ENCODE results near the gene IFT20.

Gene IFT20, protein sequence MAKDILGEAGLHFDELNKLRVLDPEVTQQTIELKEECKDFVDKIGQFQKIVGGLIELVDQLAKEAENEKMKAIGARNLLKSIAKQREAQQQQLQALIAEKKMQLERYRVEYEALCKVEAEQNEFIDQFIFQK

GRCh38 chr17:28335201-28335958, at the start of gene IFT20, which contains the start of gene TNFAIP1:
Gene IFT20 (minus strand): TSS chr17:28335472. CDS start chr17:28331985, 3,487 bp downstream.
Gene TNFAIP1 (plus strand): TSS chr17:28335761. CDS start chr17:28339522, 3,761 bp downstream.
- H3K4me1 ChIP-seq (ENCODE audit: insufficient read depth, low read length): peaks cover 13% of the 10 kb centered on the region
- H3K9me3 ChIP-seq (ENCODE audit: control insufficient read depth, insufficient read depth, low read length): no peaks in the 10 kb centered on the region
- H3K36me3 ChIP-seq (ENCODE audit: insufficient read depth, low read length): no peaks in the 10 kb centered on the region
- H3K9ac ChIP-seq (ENCODE audit: low read depth, low read length): peak within 1 kb of the TSS; percentile 92

DNA sequence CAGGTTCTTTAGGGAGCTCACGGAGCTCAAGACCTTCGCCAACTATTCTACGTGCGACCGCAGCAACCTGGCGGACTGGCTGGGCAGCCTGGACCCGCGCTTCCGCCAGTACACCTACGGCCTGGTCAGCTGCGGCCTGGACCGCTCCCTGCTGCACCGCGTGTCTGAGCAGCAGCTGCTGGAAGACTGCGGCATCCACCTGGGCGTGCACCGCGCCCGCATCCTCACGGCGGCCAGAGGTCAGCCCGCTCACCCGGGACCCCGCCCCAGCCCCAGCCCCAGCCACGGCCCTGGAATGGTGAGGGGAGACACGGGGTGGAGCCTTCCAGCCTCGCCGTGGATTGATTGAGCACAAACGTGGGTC, 49.7 kb upstream of the IFT20 start:
- Histone ChIP-seq H3K9me3 (ENCODE audit: control insufficient read depth, insufficient read depth, low read length) (no peaks in the 10 kb centered on the region), H3K36me3 (ENCODE audit: insufficient read depth, low read length) (no peaks in the 10 kb centered on the region), H3K9ac (ENCODE audit: low read depth, low read length) (peak overlapping the region; percentile 48), H3K4me1 (ENCODE audit: insufficient read depth, low read length) (no peaks in the 10 kb centered on the region; the same call in 1 of the 2 replicates)

- no peaks in the 10 kb centered on the region for H3K36me3 ChIP-seq (ENCODE audit: insufficient read depth, low read length)
- peak overlapping the region; percentile 48 for H3K9ac ChIP-seq (ENCODE audit: low read depth, low read length)
- no peaks in the 10 kb centered on the region; the same call in 1 of the 2 replicates for H3K4me1 ChIP-seq (ENCODE audit: insufficient read depth, low read length)
- H3K9me3 ChIP-seq (ENCODE audit: control insufficient read depth, insufficient read depth, low read length): no peaks in the 10 kb centered on the region
Measured at GRCh38 chr17:28384281-28385036, 49.2 kb upstream of the IFT20 start.

DNA sequence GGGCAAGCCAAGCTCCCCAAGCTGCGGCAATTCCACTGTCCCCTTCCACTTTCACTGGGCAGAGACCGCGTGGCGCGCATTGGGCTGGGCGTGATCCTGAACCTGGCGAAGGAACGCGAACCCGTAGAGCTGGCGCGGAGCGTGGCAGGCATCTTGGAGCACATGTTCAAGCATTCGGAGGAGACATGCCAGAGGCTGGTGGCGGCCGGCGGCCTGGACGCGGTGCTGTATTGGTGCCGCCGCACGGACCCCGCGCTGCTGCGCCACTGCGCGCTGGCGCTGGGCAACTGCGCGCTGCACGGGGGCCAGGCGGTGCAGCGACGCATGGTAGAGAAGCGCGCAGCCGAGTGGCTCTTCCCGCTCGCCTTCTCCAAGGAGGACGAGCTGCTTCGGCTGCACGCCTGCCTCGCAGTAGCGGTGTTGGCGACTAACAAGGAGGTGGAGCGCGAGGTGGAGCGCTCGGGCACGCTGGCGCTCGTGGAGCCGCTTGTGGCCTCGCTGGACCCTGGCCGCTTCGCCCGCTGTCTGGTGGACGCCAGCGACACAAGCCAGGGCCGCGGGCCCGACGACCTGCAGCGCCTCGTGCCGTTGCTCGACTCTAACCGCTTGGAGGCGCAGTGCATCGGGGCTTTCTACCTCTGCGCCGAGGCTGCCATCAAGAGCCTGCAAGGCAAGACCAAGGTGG, 46.0 kb upstream of the IFT20 start:
- Histone ChIP-seq H3K4me1 (ENCODE audit: insufficient read depth, low read length) (no peaks in the 10 kb centered on the region; the same call in 1 of the 2 replicates), H3K9me3 (ENCODE audit: control insufficient read depth, insufficient read depth, low read length) (no peaks in the 10 kb centered on the region), H3K9ac (ENCODE audit: low read depth, low read length) (peak overlapping the region; percentile 30; the same call in 1 of the 2 replicates), H3K36me3 (ENCODE audit: insufficient read depth, low read length) (no peaks in the 10 kb centered on the region)

DNA sequence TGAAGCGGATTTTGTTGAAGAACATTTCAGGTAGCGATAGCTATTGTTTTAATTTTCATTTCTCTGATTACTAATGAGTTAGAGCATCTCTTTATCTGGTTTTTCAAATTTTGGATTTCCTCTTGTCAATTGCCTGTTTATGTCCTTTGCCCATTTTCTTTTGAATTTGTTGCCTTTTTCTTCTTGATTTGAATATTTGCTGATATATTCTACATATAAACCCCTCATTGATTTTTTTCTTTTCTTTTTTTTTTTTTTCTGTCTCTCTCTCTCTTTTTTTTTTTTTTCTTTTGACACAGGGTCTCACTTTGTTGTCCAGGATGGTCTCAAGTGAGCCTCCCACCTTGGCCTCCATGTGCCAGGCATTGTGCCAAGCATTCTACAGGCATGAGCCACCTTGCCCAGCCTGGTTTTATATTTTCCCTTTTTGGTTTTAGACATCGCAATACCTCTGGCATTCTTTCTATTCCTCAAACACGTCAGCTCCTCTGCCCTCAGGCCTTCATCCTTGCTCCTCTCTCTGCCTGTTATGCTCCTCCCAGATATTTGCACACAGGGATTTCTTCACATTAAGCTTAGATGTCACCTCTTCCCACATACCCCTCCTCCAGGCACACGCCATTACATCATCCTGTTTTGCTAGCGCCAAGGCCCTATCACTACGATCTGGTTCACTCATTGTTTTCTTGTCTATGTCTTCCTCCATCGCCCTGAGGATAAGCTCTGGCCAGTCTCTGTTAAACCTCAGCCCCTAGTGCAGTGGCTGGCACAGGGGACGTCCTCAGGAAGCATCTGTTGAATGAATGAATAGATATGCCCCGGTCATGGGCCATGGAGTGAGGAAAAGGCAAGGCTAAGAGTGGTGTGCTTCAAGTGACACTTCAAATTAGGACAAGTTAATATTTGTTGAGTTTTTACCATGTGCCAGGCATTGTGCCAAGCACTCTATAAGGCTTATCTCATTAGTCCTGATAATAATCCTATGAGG, 44.8 kb upstream of the IFT20 start:
- Histone ChIP-seq H3K36me3 (ENCODE audit: insufficient read depth, low read length) (no peaks in the 10 kb centered on the region), H3K9me3 (ENCODE audit: control insufficient read depth, insufficient read depth, low read length) (no peaks in the 10 kb centered on the region), H3K4me1 (ENCODE audit: insufficient read depth, low read length) (no peaks in the 10 kb centered on the region; the same call in 1 of the 2 replicates), H3K9ac (ENCODE audit: low read depth, low read length) (no peak overlapping the region)

DNA sequence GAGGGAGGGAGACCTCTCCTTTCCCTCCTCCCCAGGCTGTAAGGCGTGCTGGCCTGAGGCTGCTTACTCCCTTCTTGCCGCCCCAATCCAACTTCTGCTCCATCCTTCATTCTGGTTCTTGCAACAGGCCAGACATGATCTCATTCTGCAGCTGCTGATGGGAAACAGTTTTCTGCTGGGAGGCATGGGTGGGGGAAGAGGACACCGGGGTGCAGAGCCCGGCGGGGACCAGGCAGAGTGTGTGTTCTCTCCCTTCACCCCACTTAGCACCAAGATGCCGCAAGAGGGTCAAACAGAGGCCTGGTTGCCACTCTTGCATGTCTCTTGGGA, 37.6 kb upstream of the IFT20 start:
- Histone ChIP-seq H3K9me3 (ENCODE audit: control insufficient read depth, insufficient read depth, low read length) (no peaks in the 10 kb centered on the region), H3K36me3 (ENCODE audit: insufficient read depth, low read length) (no peaks in the 10 kb centered on the region), H3K9ac (ENCODE audit: low read depth, low read length) (no peak overlapping the region), H3K4me1 (ENCODE audit: insufficient read depth, low read length) (peaks cover 13% of the 10 kb centered on the region)

DNA sequence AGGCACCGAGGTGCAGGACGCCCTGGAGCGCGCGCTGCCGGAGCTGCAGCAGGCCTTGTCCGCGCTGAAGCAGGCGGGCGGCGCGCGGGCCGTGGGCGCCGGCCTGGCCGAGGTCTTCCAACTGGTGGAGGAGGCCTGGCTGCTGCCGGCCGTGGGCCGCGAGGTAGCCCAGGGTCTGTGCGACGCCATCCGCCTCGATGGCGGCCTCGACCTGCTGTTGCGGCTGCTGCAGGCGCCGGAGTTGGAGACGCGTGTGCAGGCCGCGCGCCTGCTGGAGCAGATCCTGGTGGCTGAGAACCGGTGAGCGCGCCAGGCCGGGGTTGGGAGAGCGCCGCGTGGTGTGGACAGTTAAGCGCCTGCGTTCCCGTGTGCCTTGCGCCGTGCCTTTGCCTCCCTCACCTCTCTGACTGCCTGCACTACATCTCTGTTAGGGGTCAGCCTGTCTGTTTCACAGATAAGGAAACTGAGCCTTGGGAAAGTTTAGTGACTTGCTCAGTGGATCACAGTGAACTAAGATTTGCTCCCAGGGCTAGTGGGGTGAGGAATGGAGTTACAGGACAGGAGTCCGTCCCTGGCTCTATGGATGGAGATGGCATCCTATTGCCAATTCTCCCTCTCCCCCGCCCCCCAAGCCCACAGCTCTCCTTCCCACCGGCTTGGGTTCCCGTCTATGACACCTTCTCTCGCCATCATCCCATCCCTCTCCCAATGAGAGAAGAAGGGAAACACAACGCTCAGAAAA, 37.1 kb upstream of the IFT20 start:
- no peaks in the 10 kb centered on the region for H3K36me3 ChIP-seq (ENCODE audit: insufficient read depth, low read length)
- peak overlapping the region; percentile 69; the same call in 1 of the 2 replicates for H3K9ac ChIP-seq (ENCODE audit: low read depth, low read length)
- H3K9me3 ChIP-seq (ENCODE audit: control insufficient read depth, insufficient read depth, low read length): no peaks in the 10 kb centered on the region
- peaks cover 13% of the 10 kb centered on the region for H3K4me1 ChIP-seq (ENCODE audit: insufficient read depth, low read length)

DNA sequence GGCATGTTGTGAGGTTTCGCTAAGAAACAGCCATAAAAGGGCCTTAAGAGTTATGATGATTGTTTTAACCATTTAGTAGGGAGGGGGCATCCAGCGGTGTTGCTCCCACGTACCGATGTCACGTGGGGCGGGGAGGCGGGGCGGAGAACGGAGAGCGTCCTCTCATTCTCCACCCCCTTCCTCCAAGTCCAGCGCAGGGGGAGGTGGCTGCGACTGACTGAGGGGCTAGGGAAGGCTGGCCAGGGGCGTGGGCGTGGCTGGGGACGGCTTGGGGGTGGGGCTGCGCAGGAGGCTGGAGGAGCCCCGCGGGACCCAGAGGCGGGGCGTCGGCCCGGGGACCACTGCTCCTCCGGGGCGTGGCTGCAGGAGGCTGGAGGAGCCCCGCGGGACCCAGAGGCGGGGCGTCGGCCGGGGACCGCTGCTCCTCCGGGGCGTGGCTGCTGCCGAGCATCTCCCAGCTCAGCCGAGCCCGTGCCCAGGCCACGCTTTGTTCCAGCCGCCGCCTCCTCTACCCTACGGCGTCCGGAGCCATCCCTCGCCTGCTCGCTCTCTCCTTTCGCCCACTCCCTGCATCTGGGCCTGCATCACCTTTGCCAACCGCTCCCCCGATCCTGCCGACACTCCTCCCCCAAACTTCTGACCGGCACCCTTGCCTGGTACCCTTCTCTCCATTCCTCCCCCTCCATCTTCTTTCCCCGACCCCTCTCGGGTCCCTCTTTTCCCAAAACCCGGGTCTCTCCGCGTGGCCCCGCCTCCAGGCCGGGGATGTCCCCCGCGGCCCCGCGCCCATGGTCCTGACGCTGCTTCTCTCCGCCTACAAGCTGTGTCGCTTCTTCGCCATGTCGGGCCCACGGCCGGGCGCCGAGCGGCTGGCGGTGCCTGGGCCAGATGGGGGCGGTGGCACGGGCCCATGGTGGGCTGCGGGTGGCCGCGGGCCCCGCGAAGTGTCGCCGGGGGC, 36.3 kb upstream of the IFT20 start, which contains the start of gene SARM1:
SARM1 (plus strand) TSS at position 450 of the 958 bp plus-strand sequence; CDS start at position 789, 339 bp downstream.
- Histone ChIP-seq H3K9ac (ENCODE audit: low read depth, low read length) (peak within 1 kb of the TSS; percentile 69), H3K9me3 (ENCODE audit: control insufficient read depth, insufficient read depth, low read length) (no peaks in the 10 kb centered on the region), H3K4me1 (ENCODE audit: insufficient read depth, low read length) (peaks cover 13% of the 10 kb centered on the region), H3K36me3 (ENCODE audit: insufficient read depth, low read length) (no peaks in the 10 kb centered on the region)

DNA sequence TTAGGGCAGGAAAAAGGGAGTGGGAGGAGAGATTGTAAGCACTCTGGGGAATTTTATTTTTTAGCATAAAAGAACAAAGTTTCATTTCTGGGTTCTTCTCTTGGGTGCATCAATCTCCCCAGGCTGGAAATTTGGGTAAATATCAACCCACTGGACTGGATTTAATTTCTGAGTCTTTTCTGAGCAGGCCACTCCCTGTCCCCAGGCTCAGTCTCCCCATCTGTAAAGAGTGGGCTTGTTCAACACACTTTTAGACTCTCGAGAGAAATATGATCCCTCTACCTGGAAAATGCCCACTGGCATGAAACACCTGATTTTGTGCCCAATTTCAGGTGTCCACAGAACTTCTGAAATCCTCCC, 35.5 kb upstream of the IFT20 start:
- peak overlapping the region; percentile 13; the same call in 1 of the 2 replicates for H3K9ac ChIP-seq (ENCODE audit: low read depth, low read length)
- H3K4me1 ChIP-seq (ENCODE audit: insufficient read depth, low read length): peaks cover 13% of the 10 kb centered on the region
- H3K36me3 ChIP-seq (ENCODE audit: insufficient read depth, low read length): no peaks in the 10 kb centered on the region
- no peaks in the 10 kb centered on the region for H3K9me3 ChIP-seq (ENCODE audit: control insufficient read depth, insufficient read depth, low read length)

GRCh38 chr17:28370035-28370743, 34.9 kb upstream of the IFT20 start, which contains the start of gene VTN:
Gene VTN (minus strand): TSS chr17:28370307. CDS start chr17:28370203, 104 bp downstream.
- Histone ChIP-seq H3K9ac (ENCODE audit: low read depth, low read length) (peak within 1 kb of the TSS; percentile 13; the same call in 1 of the 2 replicates), H3K4me1 (ENCODE audit: insufficient read depth, low read length) (peaks cover 13% of the 10 kb centered on the region), H3K36me3 (ENCODE audit: insufficient read depth, low read length) (no peaks in the 10 kb centered on the region), H3K9me3 (ENCODE audit: control insufficient read depth, insufficient read depth, low read length) (no peaks in the 10 kb centered on the region)

DNA sequence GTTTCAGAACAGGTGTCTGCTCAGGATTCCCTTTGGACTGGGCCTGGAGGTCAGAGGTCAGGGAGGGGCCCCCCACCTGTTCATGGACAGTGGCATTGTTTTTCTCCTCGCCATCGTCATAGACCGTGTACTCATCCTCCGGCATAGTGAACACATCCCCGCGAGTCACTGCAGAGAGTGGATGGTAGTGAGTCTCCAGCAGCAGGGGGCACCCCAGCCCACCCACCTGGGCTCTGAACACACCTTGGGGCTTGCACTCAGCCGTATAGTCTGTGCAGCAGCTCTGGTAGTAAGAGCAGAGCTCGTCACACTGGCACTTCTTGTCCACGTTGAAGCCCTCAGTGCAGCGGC, 34.4 kb upstream of the IFT20 start:
- H3K9me3 ChIP-seq (ENCODE audit: control insufficient read depth, insufficient read depth, low read length): no peaks in the 10 kb centered on the region
- no peak overlapping the region for H3K9ac ChIP-seq (ENCODE audit: low read depth, low read length)
- H3K36me3 ChIP-seq (ENCODE audit: insufficient read depth, low read length): no peaks in the 10 kb centered on the region
- H3K4me1 ChIP-seq (ENCODE audit: insufficient read depth, low read length): peaks cover 13% of the 10 kb centered on the region

Data from ES-I3 (cell line).